HG02938 (cell line): Measurements from ENCODE around the gene DNAJC24.
A peak's percentile ranks its signal among the peaks of the same experiment; 100 is the strongest.
"Not testable (repeated sequence)": the region's sequence is repeated elsewhere in the genome, so short reads cannot be mapped to it uniquely, and the experiment has no call there.

Experiments used
- ATAC-seq: cut with Tn5 transposase; IDR thresholded peaks from one replicate; pipeline ENCODE4 v1.9.1; 2021; ENCODE audit warnings: mild to moderate bottlenecking, moderate library complexity; ENCODE audit not compliant: unreplicated experiment

DNAJC24 gene, protein sequence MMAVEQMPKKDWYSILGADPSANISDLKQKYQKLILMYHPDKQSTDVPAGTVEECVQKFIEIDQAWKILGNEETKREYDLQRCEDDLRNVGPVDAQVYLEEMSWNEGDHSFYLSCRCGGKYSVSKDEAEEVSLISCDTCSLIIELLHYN

DNA sequence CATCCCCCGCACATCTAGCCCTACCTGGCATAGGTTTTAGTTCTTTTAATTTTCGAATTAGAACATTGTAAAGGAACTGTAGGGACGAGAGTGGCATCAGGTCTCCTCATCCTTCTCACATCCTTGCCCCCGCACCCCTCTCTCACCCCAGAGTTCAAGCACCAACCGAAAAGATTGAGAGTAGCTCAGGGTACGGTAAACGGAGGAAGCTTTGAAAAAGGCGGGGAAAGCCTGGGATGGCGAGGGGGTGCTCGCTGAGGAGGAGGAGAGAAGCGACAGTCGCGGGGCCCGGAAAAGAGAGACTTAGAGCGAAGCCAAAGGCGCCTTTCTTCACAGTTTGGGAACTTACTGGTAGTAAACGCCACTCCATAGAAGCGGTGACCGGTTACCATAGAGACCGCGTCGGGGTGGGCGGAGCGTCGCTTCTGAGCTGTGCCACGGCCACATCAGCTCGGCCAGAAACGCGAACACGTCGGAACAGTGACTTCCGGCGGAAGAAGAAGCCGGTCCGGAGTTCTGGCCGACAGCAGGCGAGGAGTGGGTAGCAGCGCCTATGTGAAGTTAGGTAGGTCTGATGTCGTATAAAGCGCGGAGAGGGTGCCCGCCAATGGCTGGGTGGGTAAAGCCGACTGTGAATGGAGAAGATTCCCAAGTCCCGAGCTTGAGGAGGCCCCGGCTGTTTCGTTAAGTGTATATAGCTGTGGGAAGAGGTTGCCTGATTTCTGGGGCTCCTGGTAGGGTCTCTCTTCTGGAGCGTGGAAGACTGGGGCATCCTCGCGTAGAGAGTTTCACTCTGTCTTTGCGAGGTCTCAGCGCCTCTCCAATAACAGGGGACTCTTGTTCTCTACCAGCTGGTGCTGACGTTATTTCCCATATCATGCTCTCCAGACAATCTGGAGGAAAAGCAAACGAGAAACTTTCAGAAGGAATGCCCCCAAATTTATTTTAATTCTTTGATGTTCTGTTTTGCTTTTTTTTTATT lies at the start of gene DNAJC24, which contains the start of gene DCDC1:
DNAJC24 (plus strand) TSS at position 513 of the 982 bp plus-strand sequence. CDS start 889 bp downstream, outside the sequence.
DCDC1 (minus strand) TSS at position 392 of the 982 bp plus-strand sequence. CDS start 41,459 bp downstream, outside the sequence.
- ATAC-seq, result peak; percentile 98

DNA sequence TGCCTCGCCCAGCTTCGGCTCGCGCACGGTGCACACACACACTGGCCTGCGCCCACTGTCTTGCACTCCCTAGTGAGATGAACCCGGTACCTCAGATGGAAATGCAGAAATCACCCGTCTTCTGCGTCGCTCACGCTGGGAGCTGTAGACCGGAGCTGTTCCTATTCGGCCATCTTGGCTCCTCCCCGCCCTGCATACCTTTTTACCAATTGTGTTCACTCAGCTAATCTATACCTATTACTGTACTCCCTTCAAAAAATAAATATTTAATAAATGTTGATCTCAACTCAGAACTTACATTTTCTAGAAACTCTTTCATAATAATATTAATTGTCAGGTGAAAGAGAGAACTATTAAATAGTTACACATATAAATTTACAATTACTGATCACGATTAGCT lies 48.2 kb upstream of the DNAJC24 start:
- not testable (repeated sequence) for ATAC-seq

DNA sequence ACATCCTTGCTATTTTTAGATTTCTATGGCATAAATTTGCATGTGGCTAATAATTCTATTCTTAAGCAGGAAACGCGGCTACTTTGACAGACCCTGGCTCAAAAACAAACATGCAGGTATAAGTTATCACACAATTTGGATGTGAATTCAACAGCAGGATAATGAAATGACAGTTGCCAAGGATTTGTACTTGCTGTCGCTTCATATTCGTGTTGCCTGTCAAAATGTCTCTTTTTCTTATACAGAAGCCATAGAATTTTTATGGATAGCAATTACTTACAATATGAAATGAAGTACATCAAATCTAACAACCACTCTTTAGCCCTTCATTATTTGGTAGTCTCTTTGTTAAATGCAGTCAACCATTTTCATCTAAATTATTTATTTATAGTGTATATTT lies 46.5 kb upstream of the DNAJC24 start:
- ATAC-seq, result no peak

DNA sequence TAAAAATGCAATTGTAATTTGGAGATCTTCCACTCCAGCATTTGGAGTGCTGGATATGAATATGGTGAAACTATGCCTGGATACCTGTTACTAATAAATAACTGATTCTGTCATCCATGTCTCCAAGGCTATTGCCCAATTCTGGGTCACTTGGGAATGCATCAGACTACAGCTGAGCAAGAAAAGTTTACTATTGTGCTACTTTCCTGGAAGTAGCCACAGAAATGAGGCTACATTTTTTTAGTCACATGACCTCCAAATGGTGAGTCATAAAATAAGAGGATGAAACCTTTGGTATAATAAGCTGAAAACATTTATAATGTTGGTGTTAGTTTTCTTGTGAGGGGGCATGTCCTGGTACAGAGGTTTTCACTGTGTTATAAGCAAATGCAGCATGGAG lies 44.5 kb upstream of the DNAJC24 start:
- ATAC-seq, result no peak

DNA sequence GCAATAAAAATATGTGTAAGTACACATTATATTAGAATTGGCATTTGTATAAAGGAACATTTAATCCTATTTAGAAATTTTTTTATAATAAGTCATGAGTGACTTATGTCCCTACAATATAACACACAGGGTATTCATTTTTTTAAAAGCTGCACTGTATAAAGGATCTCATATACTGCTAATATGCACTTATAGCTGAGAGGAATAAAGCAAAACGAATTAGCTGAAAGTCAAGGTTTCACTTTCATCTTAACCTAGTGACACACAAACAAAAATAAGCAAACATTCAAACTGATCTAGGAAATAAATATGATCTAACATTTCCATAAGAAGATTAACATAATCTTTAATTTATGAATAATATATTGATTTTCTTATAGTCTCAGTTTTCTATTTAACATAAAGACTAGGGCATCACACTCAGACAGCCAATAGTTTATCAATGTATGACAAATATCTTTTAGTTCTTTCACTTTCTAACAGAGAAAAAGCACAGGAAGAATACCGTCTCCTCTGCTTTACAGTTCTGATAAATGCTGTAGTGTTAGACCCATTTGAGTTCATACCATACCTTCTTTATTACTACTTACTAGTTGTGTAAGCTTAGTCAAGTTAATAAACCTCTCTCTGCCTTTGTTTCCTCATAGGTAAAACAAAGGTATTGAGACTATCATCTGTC lies 43.1 kb upstream of the DNAJC24 start:
- ATAC-seq, result peak; percentile 76

DNA sequence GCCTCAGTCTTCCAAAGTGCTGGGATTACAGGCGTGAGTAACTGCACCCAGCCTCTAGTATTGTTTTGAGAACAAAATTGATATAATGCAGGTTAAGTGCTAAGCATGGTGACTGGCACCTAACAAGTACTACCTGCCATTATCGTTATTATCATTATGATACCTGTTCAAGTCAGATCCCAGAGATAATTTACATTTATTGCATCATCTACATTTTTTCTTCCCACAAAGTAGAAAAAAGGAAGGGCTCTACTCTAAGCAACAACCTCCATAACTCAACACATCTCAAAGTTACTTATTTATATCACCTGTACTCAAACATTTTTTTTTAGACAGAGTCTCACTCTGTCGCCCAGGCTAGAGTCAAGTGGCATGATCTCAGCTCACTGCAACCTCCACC lies 42.2 kb upstream of the DNAJC24 start:
- no peak for ATAC-seq

DNA sequence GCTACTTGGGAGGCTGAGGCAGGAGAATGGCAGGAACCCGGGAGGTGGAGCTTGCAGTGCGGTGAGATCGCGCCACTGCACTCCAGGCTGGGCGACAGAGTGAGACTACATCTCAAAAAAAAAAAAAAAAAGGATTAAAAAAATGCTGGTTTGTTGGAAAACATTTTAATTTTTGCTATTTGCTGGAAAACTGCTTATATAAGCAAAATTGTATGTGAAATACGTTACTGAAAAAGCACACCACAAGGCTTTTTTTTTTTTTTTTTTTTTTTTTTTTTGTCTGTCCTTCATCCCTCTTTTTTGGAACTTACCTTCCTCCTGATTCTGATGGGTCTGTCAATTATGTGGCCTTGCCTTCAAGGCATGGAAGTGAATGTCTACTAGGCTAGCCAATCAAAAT lies 41.0 kb upstream of the DNAJC24 start:
- no peak for ATAC-seq

DNA sequence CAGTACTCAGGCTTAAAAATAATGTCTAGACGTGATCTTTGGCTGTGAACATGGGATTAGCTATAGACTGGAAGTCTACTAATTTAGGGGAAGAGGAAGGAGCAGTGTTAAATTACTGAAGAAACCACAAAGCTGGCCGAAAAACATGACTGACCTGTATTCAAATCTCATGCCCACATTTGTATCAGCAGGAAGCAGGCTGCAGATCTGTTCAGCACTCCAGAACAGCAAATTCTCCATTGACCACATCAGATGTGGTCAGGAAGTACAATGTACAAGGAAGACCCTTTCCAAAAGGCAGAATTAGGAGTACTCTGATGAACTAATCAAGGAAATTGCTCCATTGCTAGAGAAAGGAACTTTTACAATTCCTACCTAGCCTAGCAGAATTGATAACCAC lies 31.9 kb upstream of the DNAJC24 start:
- ATAC-seq, result no peak

DNA sequence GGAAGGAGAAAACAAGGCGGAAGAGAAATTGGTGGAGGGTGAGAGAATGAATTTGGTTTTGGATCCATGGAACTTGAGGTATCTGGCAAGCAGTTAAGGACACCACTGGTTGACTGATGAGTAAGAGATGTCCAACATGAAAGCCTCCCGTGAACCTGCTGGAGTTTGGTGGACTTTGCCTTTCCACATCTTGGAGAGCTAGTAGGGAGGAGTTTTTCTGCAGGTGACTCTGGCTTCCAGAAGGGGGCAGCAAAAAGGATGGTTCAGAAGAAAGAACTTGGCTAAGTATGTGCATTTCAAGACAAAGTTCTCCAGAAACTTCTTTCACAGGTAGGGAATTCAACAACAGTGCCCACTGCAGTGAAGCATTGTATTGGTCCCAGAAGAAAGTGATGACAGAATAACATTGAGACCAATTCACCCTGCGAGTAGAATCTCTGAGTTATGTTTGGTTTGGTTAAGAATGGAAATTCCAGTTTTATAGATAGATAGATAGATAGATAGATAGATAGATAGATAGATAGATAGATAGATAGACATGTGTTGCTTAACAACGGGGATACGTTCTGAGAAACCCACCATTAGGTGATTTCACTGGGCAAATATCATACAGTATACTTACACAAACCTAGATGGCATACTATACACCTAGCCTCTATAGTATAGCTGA lies 28.6 kb upstream of the DNAJC24 start:
- peak; percentile 64 for ATAC-seq

DNA sequence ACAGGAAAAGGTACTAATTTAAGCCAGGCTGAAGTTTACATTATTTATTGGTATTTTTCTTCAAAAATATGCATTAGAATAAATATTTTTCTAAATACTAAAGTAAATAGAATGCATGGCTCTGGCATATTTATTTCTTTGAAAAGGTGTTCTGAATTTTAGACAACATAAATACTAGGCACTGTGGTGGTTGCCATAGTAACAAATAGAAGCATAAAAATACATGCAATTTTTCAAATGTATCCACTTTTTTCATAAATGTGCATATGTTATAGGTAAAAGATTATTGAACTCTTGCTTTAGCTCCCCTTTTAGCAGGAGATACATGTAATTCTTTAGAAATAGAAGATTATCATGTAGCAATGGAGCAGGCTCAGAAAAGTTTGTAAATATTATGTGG lies 18.5 kb upstream of the DNAJC24 start:
- no peak for ATAC-seq

DNA sequence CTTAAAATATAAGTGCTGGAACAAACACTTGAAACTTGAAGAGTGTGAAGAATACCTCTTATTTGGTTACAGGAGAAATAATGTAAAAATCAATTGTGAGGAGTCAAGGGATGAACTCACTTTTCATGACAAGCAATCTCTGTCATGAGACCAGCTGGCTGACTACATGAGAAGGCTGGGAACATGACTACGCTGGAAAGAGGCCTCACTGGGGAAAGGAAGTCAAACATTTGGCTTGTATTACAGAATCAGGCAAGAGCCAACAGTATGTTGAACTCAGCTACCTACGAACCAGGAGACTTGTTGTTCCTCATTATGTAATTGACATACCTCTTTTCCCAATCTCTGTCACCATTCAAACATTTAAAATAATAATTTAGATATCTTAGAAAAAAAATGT lies 14.5 kb upstream of the DNAJC24 start:
- no peak for ATAC-seq

DNA sequence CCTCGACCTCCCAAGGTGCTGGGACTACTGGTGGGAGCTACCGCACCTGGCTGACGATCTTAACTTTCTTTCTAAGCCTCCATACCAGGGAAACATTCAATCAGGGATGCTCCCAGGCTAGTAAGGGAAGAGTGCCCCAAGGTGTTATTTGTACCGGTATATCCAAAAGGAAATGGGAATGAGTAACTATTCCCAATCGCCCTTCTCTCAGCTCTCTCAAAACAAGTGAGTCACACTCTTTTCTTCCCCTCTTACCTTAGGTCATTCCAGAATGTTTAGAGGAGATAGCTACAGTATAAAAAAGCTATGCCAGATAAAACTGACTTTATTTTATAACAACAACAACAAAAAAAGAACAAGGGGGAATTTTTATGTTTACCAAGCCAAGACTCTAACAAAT lies 13.8 kb upstream of the DNAJC24 start:
- no peak for ATAC-seq

DNA sequence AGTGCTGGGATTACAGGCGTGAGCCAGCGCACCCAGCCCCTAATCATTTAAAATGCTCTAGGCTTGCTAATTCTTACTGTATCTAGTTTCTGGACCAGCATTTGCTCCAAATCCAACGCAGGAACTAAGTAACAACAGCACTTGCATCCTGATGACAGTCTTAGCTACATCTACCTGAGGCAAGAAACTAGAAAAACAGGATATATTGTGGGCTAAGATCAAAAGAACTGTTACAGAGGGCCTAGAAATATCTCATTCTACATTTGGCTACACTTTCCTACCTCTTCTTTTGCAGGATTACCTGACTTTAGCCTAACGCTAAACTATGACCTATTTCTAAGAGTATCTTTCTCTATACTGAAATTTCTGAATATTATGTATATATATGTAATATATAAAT lies 7.9 kb upstream of the DNAJC24 start:
- no peak for ATAC-seq

DNA sequence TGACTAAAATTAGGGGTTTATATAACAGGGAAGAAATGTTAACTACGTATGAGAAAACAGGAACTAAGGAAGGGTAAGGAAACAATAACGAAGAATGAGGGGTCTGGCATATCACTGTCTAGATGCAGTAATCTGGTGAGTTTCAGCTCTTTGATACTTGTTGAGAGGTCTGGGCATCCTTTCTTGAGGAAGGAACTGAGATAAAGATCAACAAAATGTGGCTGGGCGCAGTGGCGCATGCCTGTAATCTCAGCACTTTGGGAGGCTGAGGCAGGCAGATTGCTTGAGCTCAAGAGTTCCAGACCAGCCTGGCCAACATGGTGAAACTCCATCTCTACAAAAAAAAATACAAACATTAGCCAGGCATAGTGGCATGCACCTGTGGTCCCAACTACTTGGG lies 2.9 kb upstream of the DNAJC24 start:
- ATAC-seq, result no peak

DNA sequence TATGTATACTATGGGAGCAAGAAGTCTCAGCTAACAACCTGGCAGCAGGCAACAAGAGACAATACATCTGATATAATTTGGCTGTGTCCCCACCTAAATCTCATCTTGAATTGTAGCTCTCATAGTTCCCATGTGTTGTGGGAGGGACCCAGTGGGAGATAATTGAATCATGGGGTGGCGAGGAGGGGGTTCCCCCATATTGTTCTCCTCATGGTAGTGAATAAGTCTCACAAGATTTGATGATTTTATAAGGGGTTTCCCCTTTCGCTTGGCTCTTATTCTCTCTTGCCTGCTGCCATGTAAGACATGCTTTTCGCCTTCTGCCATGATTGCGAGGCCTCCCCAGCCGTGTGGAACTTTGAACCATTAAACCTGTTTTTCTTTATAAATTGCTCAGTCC lies 6.2 kb downstream of the DNAJC24 start:
- ATAC-seq, result no peak

DNA sequence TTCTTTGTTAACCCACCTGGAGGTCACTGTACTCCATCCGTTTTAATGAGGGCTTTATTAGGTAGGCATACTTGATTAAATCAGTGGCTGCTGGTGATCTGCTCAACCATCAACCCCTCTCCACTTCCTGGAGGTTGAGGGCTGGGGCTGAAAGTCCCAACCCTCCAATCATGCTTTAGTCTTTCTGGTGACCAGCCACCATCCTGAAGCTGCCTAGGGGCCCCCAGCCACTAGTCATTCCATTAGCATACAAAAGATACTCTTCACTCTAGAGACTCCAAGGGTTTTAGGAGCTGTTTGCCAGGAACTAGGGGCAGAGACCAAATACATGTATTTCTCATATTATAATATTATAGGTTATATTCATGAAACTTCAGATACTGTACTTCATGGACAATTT lies 13.5 kb downstream of the DNAJC24 start:
- no peak for ATAC-seq

DNA sequence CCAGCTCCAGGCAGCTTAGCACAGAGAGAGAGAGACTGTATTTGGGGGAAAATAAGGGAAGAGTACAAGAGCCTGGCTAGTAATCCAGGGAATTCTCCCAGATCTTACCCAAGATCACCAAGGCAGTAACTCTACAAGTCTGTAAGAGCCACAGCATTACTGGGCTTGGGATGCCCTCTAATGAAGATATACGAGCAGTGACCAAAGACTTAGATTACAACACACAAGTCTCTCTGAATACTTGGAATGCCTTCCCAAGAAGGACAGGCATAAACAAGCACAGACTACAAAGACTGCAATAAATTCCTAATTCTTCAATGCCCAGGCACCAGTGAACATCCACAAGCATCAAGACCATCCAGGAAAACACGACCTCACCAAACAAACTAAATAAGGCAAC lies 17.7 kb downstream of the DNAJC24 start:
- ATAC-seq, result no peak

DNA sequence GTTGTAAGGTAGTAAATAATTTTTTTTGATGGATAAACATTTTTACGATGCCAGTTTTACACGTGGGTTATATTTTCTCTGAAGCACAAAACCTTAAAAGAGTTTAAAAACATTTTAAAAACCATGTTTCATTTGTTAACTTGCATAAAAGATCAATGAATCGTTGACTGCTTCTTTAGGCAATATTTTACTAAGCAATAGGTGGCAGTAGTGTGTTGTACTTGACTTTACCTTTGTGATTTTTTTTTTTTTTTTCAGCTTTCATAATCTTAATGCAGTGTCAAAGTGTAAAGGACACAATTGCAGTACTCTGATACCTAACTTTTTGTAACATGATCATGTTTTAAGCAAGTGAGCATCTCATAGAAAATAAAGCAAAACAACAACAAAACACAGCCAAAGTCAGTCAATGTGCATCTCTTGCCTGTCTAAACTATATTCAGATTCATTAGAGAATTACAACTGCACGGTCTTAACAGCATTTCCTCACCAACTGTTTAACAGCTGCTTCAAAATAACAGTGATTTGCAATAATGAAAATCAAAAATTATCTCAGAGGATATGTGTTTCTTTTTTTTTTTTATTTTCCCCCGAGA lies 27.7 kb downstream of the DNAJC24 start:
- no peak for ATAC-seq

DNA sequence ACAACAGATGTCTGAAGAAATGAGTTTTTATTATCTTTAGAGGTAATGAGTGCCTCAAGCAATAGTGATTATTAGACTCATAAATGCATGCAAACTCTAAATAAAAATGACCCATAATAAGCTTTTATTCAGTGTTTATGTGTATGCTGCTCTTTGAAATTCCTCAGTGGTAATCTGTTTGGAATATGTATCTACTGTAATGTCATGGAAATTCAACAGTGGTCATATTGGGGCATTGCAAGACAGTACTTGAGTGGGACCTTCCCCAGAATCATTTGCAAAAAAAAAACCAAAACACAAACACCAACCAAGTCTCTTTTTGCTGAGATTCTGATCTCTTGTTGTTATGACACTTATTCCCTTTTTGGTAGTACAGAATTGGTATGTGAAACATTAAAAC lies 35.0 kb downstream of the DNAJC24 start:
- no peak for ATAC-seq

DNA sequence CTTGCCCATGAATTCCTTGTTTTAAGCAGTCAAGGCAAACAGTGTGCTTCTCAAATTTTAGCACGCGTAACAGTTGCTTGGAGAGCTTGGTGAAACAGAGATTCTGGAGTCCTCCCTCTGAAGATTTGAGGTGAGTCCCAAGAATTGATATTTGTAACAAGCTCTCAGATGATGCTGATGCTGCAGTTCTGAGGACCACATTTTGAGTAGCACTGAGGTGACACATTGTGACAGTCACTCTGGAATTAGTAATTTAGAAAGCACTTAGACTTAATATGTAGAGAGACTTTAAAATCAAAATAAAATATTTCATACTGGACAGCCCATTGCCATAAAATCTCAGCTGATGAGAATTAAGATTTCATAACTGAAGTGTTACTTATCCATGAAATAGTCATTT lies 38.5 kb downstream of the DNAJC24 start:
- ATAC-seq, result no peak

DNA sequence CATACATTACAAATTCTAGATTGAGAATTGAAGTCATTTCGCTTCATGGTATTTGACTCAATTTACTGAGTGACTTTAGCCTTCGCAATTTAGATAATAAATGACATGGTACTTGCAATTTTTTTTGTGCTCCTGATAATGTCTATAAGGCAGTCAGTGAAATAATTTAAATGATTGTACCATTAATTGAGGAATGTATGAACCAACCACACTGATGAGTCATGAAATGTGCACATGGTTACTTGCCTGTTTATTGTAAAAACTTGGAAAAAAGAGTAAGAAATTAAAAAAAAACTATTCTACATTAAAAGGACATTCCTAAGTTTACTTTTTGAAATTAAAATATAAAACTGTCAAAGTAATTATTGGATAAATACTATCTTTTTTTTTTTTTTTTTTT lies 43.3 kb downstream of the DNAJC24 start:
- ATAC-seq, result no peak
